KMS-11 (cell line): ENCODE results near the gene ZSCAN30.

Experiments
- H2AFZ ChIP-seq: fragments of 200-600 bp; sonication (generic); 2 replicates; pipeline ENCODE4 v1.6.1; 2016; ENCODE audit warnings: antibody characterized with exemption, mixed run types, low read depth
- H3K27ac ChIP-seq: fragments of 200-600 bp; sonication (generic); 2 replicates; pipeline ENCODE4 v1.6.1; 2016; ENCODE audit warnings: mild to moderate bottlenecking, mixed run types
- H3K27me3 ChIP-seq: fragments of 200-600 bp; sonication (generic); 2 replicates; pipeline ENCODE4 v1.6.1; 2017; ENCODE audit warnings: mild to moderate bottlenecking, low read depth, mixed run types, moderate library complexity; ENCODE audit not compliant: insufficient read depth
- H3K36me3 ChIP-seq: fragments of 200-600 bp; sonication (generic); 2 replicates; pipeline ENCODE4 v1.6.1; 2017; ENCODE audit warnings: mild to moderate bottlenecking, mixed run types; ENCODE audit not compliant: insufficient read depth
- H3K4me1 ChIP-seq: fragments of 200-600 bp; sonication (generic); 2 replicates; pipeline ENCODE4 v1.6.1; 2016; ENCODE audit warnings: mild to moderate bottlenecking, low read depth, mixed run types; ENCODE audit not compliant: poor library complexity, severe bottlenecking
- H3K4me2 ChIP-seq: fragments of 200-600 bp; sonication (generic); 2 replicates; pipeline ENCODE4 v1.7.0; 2016; ENCODE audit warnings: mild to moderate bottlenecking, mixed run types
- H3K4me3 ChIP-seq: fragments of 200-600 bp; sonication (generic); IDR thresholded peaks from 2 replicates; pipeline ENCODE4 v1.6.1; 2017; ENCODE audit warnings: low read depth, low read length, mixed read lengths; ENCODE audit not compliant: insufficient read depth
- H3K79me2 ChIP-seq: fragments of 200-600 bp; sonication (generic); 2 replicates; pipeline ENCODE4 v1.6.1; 2016; ENCODE audit warnings: low read depth, mixed run types; ENCODE audit not compliant: insufficient read depth
- H3K9ac ChIP-seq: fragments of 200-600 bp; sonication (generic); 2 replicates; pipeline ENCODE4 v1.6.1; 2016; ENCODE audit warnings: mild to moderate bottlenecking, mixed run types
- H4K20me1 ChIP-seq: fragments of 200-600 bp; sonication (generic); 2 replicates; pipeline ENCODE4 v1.6.1; 2016; ENCODE audit warnings: mild to moderate bottlenecking, mixed run types; ENCODE audit not compliant: insufficient read depth
- CTCF ChIP-seq: fragments of 200-600 bp; sonication (generic); conservative IDR thresholded peaks from 2 replicates; pipeline ENCODE4 v1.6.1; 2017; ENCODE audit warnings: low read depth, mild to moderate bottlenecking, antibody characterized with exemption, low read length, moderate library complexity, mixed read lengths

The ZSCAN30 gene

GRCh38 chr18:35334212-35334611 lies 44.2 kb upstream of the ZSCAN30 start:
- Histone ChIP-seq H3K9ac (no peak overlapping the region), H3K4me1 (no peaks in the 10 kb centered on the region), H3K4me3 (no peak overlapping the region), H2AFZ (no peak overlapping the region), H3K36me3 (peaks cover 30% of the 10 kb centered on the region; the same call in 1 of the 2 replicates), H3K4me2 (no peak overlapping the region), H4K20me1 (no peaks in the 10 kb centered on the region), H3K27ac (no peak overlapping the region), H3K27me3 (no peaks in the 10 kb centered on the region), H3K79me2 (no peaks in the 10 kb centered on the region)
- no peak for TF ChIP-seq CTCF

GRCh38 chr18:35331367-35332087 lies 41.5 kb upstream of the ZSCAN30 start:
- Histone ChIP-seq H3K36me3 (peaks cover 7% of the 10 kb centered on the region; the same call in 1 of the 2 replicates), H3K4me2 (no peak overlapping the region), H3K4me1 (no peaks in the 10 kb centered on the region), H3K4me3 (no peak overlapping the region), H2AFZ (no peak overlapping the region), H3K9ac (no peak overlapping the region), H3K27me3 (no peaks in the 10 kb centered on the region), H3K27ac (no peak overlapping the region), H3K79me2 (no peaks in the 10 kb centered on the region), H4K20me1 (no peaks in the 10 kb centered on the region)
- TF ChIP-seq CTCF: no peak

- H3K36me3 ChIP-seq: peaks cover 7% of the 10 kb centered on the region; the same call in 1 of the 2 replicates
- H3K9ac ChIP-seq: no peak overlapping the region
- H3K27ac ChIP-seq: no peak overlapping the region
- H3K4me3 ChIP-seq: no peak overlapping the region
- no peaks in the 10 kb centered on the region for H3K4me1 ChIP-seq
- no peaks in the 10 kb centered on the region for H4K20me1 ChIP-seq
- no peak overlapping the region for H2AFZ ChIP-seq
- no peaks in the 10 kb centered on the region for H3K27me3 ChIP-seq
- H3K4me2 ChIP-seq: no peak overlapping the region
- TF ChIP-seq CTCF: no peak
- H3K79me2 ChIP-seq: no peaks in the 10 kb centered on the region
These were observed 38.8 kb upstream of the ZSCAN30 start for GRCh38 chr18:35328868-35329267.

GRCh38 chr18:35326695-35327387 lies 36.8 kb upstream of the ZSCAN30 start:
- no peak overlapping the region for H3K9ac ChIP-seq
- no peaks in the 10 kb centered on the region for H4K20me1 ChIP-seq
- no peak overlapping the region for H3K4me2 ChIP-seq
- no peaks in the 10 kb centered on the region for H3K27me3 ChIP-seq
- no peak overlapping the region for H3K4me3 ChIP-seq
- no peak overlapping the region for H2AFZ ChIP-seq
- H3K79me2 ChIP-seq: no peaks in the 10 kb centered on the region
- no peaks in the 10 kb centered on the region for H3K36me3 ChIP-seq
- TF ChIP-seq CTCF: no peak
- H3K4me1 ChIP-seq: no peaks in the 10 kb centered on the region
- H3K27ac ChIP-seq: no peak overlapping the region
